A673 (cell line): ENCODE results near the gene CEBPE. TPM values are rescaled to one million over a fixed set of nuclear protein-coding genes. Genes with fewer than 3 reads are reported as not detected.

ENCODE experiments used
- BruUV-seq: library from RNA; stranded (reverse); fragments of 400-500 nt; replicated peaks from 2 replicates; lab custom pipeline; 2021; lab: Mats Ljungman, UMichigan
- CTCF ChIA-PET: fragments of 300-600 bp; sonication (Branson Sonifier 250); formaldehyde crosslinking; loops from one replicate; lab custom pipeline; 2022; ENCODE audit warnings: antibody characterized with exemption; lab: Charles Lee
- POLR2A ChIA-PET: fragments of 300-600 bp; sonication (Branson Sonifier 250); formaldehyde crosslinking; loops from one replicate; lab custom pipeline; 2022; ENCODE audit warnings: antibody characterized with exemption; ENCODE audit not compliant: low non-redundant PET; lab: Charles Lee
- DNase-seq: peaks from one replicate; pipeline ENCODE4 v3.0.0-alpha.2; 2015; ENCODE audit warnings: low spot score
- H3K27ac ChIP-seq: fragments of 200-600 bp; sonication (generic); 2 replicates; pipeline ENCODE4 v1.5.1; 2016; ENCODE audit warnings: mixed run types, low read depth, mild to moderate bottlenecking, mixed read lengths, antibody characterized with exemption, low read length; ENCODE audit not compliant: poor library complexity, severe bottlenecking
- H3K27me3 ChIP-seq: fragments of 200-600 bp; sonication (generic); replicated peaks from 2 replicates; pipeline ENCODE4 v1.6.1; 2017; ENCODE audit warnings: mixed run types, low read depth, mild to moderate bottlenecking, mixed read lengths, antibody characterized with exemption, low read length; ENCODE audit not compliant: insufficient read depth, poor library complexity
- H3K36me3 ChIP-seq: fragments of 200-600 bp; sonication (generic); 2 replicates; pipeline ENCODE4 v1.6.1; 2016; ENCODE audit warnings: mixed run types, mild to moderate bottlenecking, mixed read lengths, antibody characterized with exemption, low read length; ENCODE audit not compliant: insufficient read depth, poor library complexity, severe bottlenecking
- H3K4me1 ChIP-seq: fragments of 200-600 bp; sonication (generic); 2 replicates; pipeline ENCODE4 v1.6.1; 2017; ENCODE audit warnings: mixed run types, mild to moderate bottlenecking, mixed read lengths, antibody characterized with exemption, low read length; ENCODE audit not compliant: insufficient read depth, poor library complexity, severe bottlenecking
- H3K4me3 ChIP-seq: fragments of 200-600 bp; sonication (generic); 2 replicates; pipeline ENCODE4 v1.5.1; 2016; ENCODE audit warnings: low read depth, mixed run types, mild to moderate bottlenecking, mixed read lengths, low read length; ENCODE audit not compliant: poor library complexity, severe bottlenecking
- H3K9me3 ChIP-seq: fragments of 200-600 bp; sonication (generic); 2 replicates; pipeline ENCODE4 v1.6.1; 2016; ENCODE audit warnings: mixed run types, low read depth, mild to moderate bottlenecking, mixed read lengths, antibody characterized with exemption, low read length; ENCODE audit not compliant: poor library complexity, severe bottlenecking
- CTCF ChIP-seq: fragments of 300-800, 200-600 bp; sonication (generic); conservative IDR thresholded peaks from 2 replicates; pipeline ENCODE4 v1.5.1; 2017; ENCODE audit warnings: low read depth, mild to moderate bottlenecking, antibody characterized with exemption, low read length, moderate library complexity, mixed read lengths
- EZH2 ChIP-seq: fragments of 200-600 bp; sonication (generic); IDR thresholded peaks from 2 replicates; pipeline ENCODE4 v1.6.1; 2017; ENCODE audit warnings: borderline replicate concordance, low read depth, mild to moderate bottlenecking, mixed read lengths, antibody characterized with exemption, low read length; ENCODE audit not compliant: poor library complexity, severe bottlenecking
- intact Hi-C: fragments of 100-400 bp; cut with micrococcal nuclease; formaldehyde crosslinking; loops from one replicate; pipeline ENCODE4 v1.10.0; 2022; ENCODE audit not compliant: unreplicated experiment
- total RNA-seq: library from RNA; stranded (reverse); gene quantifications from 2 replicates; pipeline ENCODE4 v1.2.3, GENCODE V29; 2021

CEBPE gene
- total RNA-seq, 1 experiment from 2014 or later: not detected

DNA sequence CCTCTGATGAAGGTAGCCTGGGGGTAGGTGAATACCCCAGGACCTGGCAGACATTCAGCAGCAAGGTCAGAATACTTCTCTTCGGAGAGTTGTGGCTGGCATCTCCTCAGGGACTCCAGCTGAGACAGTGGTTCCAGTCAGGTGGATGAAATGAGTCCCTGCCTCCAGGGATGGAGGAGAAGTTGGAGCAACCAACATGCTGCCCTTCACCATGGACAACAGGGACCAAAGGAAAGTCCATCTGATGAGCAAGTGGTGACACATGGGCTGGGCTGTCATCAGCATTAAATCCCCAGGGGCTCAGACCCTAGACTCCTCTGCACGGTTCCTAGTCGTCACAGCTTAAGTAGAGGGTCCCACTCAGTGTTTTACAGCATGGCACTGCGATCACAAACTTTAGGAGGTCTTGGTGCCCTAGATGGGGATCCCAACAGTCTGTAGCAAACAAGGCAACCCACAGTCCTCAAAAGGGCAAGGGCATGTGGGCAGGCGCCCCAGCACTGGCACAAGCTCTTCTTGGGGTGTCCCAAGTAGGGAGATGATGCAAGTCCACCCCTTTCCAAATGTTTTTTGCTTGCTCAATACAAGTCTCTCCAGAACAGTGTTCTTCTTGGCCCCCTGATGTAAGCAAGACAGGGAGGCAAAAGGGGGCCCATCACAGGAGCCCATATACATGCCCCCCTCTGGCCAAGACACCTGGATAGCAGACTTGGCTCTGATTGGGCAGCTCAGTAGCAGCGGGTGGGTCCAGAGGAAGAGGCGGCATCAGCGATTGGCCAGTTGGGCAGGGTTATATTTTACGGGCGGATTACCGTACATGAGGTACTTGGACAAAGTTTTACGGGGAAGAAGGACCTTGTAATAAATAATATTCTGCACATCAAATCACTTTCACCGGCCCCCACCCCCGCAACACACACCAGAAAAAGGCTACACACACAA lies 50.9 kb downstream of the CEBPE start:
- Histone ChIP-seq H3K4me1 (peaks cover 38% of the 10 kb centered on the region), H3K4me3 (peak overlapping the region; percentile 5), H3K27me3 (no peaks in the 10 kb centered on the region), H3K36me3 (peaks cover 73% of the 10 kb centered on the region), H3K9me3 (no peaks in the 10 kb centered on the region), H3K27ac (peak overlapping the region; percentile 21)
- DNase-seq: peak; percentile 28
- no TSS peak for BruUV-seq
- POLR2A ChIA-PET: interaction anchor here (0.5 kb wide), 1 partner anchor 90 kb away, joined by 3 read pairs; no protein-coding TSS in a partner anchor
- no peak for TF ChIP-seq EZH2
- no peak for TF ChIP-seq CTCF
- intact Hi-C loops: no loop called here
- CTCF ChIA-PET: interaction anchor here (0.6 to 1.9 kb wide), 22 partner anchors 10 to 238 kb away, joined by 3 to 26 read pairs (median 6); partner anchors contain the start of genes ACIN1, AJUBA, BCL2L2 and C14orf119

Other genes starting within 250 kb of the CEBPE start
- gene LRP10, start 247.5 kb downstream of the CEBPE start, total RNA-seq: 7.8 and 11.8 TPM in 2 replicates
- gene REM2, start 236.0 kb downstream of the CEBPE start, total RNA-seq: 0.15 TPM in 1 of 2 replicates, not detected in the other
- gene RBM23, start 200.1 kb downstream of the CEBPE start, total RNA-seq: 105 and 118 TPM in 2 replicates
- 244 and 273 TPM in 2 replicates for gene PRMT5, start 189.9 kb downstream of the CEBPE start, total RNA-seq
- gene HAUS4, start 162.2 kb downstream of the CEBPE start, total RNA-seq: 62.7 and 73.9 TPM in 2 replicates
- gene AJUBA, start 136.7 kb downstream of the CEBPE start, total RNA-seq: 37.6 and 43.6 TPM in 2 replicates
- gene C14orf93, start 109.1 kb downstream of the CEBPE start, total RNA-seq: 9.9 and 10.8 TPM in 2 replicates
- 491 and 500 TPM in 2 replicates for gene PSMB5, start 84.4 kb downstream of the CEBPE start, total RNA-seq
- gene PSMB11, start 77.0 kb downstream of the CEBPE start, total RNA-seq: not detected in 2 replicates
- 44.8 and 47.0 TPM in 2 replicates for gene CDH24, start 61.7 kb downstream of the CEBPE start, total RNA-seq
- gene ACIN1, start 24.1 kb downstream of the CEBPE start, total RNA-seq: 325 and 339 TPM in 2 replicates
- gene C14orf119, start 23.8 kb downstream of the CEBPE start, total RNA-seq: 50.3 and 54.5 TPM in 2 replicates
- not detected in 2 replicates for gene CIROP, start 14.3 kb downstream of the CEBPE start, total RNA-seq
- 18.3 and 24.8 TPM in 2 replicates for gene SLC7A8, start 64.4 kb upstream of the CEBPE start, total RNA-seq
- not detected in 2 replicates for gene RNF212B, start 118.7 kb upstream of the CEBPE start, total RNA-seq
- gene HOMEZ, start 166.9 kb upstream of the CEBPE start, total RNA-seq: 6.3 and 9.5 TPM in 2 replicates
- 9.7 and 10.9 TPM in 2 replicates for gene PPP1R3E, start 183.6 kb upstream of the CEBPE start, total RNA-seq
- gene BCL2L2, start 187.6 kb upstream of the CEBPE start, total RNA-seq: 22.8 and 25.1 TPM in 2 replicates
- 275 and 287 TPM in 2 replicates for gene PABPN1, start 202.2 kb upstream of the CEBPE start, total RNA-seq
- 23.0 and 28.4 TPM in 2 replicates for gene SLC22A17, start 233.6 kb upstream of the CEBPE start, total RNA-seq
- gene EFS, start 245.9 kb upstream of the CEBPE start, total RNA-seq: 55.9 and 60.9 TPM in 2 replicates